Stimulated activated naive B cell treated with anti-CD40 and anti-IgM and Interleukin-4, amounts not matched to agents 10 μg/mL and 1 μg/mL and 100 μg/mL, for 72 hours (primary cell): ENCODE measurements around the gene TMEM41B.
"Not testable (repeated sequence)": the region's sequence is repeated elsewhere in the genome, so short reads cannot be mapped to it uniquely, and the experiment has no call there.

Experiments
- ATAC-seq, 2 donors: fragments of 150-1000 bp; cut with Tn5 transposase; replicated peaks; 2 replicates each; pipeline ENCODE4 v1.10.0; 2021; ENCODE audit warnings: moderate library complexity in 1 of 2
- DNase-seq: peaks from one replicate; pipeline ENCODE4 v3.0.0; 2021
- H3K27ac Mint-ChIP-seq: one replicate; pipeline ENCODE4 v1.8.0; 2022; ENCODE audit warnings: mild to moderate bottlenecking, mixed read lengths
- H3K27me3 Mint-ChIP-seq, 2 donors: one replicate each; pipeline ENCODE4 v1.8.0; 2022; ENCODE audit warnings: mixed read lengths in 2 of 2
- H3K36me3 Mint-ChIP-seq, 2 donors: one replicate each; pipeline ENCODE4 v1.8.0; 2022; ENCODE audit warnings: mixed read lengths in 2 of 2, mild to moderate bottlenecking in 1 of 2
- H3K4me1 Mint-ChIP-seq, 2 donors: one replicate each; pipeline ENCODE4 v1.8.0; 2022; ENCODE audit warnings: mixed read lengths in 2 of 2, mild to moderate bottlenecking in 1 of 2
- H3K4me3 Mint-ChIP-seq, 2 donors: one replicate each; pipeline ENCODE4 v1.8.0; 2022; ENCODE audit warnings: mild to moderate bottlenecking in 2 of 2, mixed read lengths in 2 of 2, moderate library complexity in 1 of 2
- H3K9me3 Mint-ChIP-seq, 2 donors: one replicate each; pipeline ENCODE4 v1.8.0; 2022; ENCODE audit warnings: mixed read lengths in 2 of 2, mild to moderate bottlenecking in 1 of 2

TMEM41B gene, protein sequence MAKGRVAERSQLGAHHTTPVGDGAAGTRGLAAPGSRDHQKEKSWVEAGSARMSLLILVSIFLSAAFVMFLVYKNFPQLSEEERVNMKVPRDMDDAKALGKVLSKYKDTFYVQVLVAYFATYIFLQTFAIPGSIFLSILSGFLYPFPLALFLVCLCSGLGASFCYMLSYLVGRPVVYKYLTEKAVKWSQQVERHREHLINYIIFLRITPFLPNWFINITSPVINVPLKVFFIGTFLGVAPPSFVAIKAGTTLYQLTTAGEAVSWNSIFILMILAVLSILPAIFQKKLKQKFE

DNA sequence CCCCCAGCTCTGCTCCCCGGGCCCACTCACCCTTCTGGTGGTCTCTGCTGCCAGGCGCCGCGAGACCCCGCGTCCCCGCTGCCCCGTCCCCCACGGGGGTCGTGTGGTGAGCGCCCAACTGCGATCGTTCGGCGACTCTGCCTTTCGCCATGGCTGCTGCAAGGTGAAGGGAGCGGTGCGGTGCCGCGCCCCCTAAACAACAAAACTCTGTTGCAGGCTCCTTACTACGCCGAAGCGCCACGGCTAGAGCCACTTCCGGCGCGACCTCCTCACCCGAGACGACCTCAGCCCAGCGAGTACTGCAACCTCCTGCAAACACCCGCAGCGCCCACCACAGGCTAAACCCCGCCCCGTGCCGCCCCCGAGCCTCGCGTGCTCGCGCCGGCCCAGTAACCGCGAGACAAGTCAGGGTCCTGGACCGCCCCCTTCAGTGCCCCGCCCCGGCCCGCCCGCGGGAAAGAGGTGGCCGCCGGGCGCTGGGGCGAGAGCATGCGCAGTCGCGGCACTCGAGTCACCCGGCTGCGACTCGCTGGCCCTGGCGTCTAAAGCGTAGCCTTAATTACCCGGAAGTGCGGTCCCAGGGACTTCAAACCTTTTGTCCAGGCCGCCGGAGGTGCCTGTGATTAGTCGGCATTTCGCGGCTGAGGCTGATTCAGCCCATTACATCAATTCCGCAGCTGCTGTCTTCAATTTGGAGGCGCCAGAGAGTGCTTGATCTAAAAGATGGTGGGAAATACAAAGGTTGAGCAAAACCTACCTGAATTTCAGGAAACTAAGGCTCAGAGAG, at the start of gene TMEM41B:
Gene TMEM41B, minus strand, starts transcription at position 303 of the 787 bp plus-strand sequence. Its CDS starts 152 bp downstream, at position 151.
- Mint-ChIP-seq H3K9me3 (no peaks in the 10 kb centered on the region), H3K4me3 (peak within 1 kb of the TSS; percentile 97 to 98), H3K27ac (peak within 1 kb of the TSS; percentile 99), H3K36me3 (peaks cover 9 to 16% of the 10 kb centered on the region in 2 donors), H3K27me3 (peaks cover 0 to 4% of the 10 kb centered on the region in 2 donors), H3K4me1 (peaks cover 29 to 35% of the 10 kb centered on the region in 2 donors)
- peak; percentile 100 for DNase-seq
- peak; percentile 97 to 98 for ATAC-seq

DNA sequence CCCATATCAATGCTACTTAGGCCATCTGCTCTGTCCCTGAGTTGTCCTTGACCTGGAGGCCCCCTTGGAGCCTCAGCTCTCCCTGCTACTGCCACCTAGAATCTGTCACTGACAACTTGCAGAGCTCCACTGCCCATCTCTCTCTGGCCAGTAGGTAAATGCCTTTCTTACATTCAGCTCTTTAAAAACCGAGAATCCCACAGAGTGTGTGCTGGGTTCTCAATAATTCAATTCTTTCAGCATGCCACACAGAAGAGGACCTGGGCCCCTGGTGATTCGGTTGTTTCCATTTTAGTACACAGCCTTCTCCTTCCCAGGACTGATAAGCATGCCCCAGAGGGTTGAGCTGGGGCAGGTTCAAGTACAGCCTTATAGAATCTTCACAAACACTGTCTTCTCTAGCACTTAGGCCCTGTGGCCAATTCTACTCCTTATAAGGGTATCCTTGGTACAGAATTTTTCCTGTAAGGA, 48.0 kb upstream of the TMEM41B start:
- Mint-ChIP-seq H3K9me3 (no peaks in the 10 kb centered on the region), H3K27me3 (no peaks in the 10 kb centered on the region), H3K27ac (no peak overlapping the region), H3K4me3 (no peak overlapping the region), H3K36me3 (no peaks in the 10 kb centered on the region), H3K4me1 (peaks cover 4 to 8% of the 10 kb centered on the region in 2 donors)
- no peak for DNase-seq
- no peak for ATAC-seq

DNA sequence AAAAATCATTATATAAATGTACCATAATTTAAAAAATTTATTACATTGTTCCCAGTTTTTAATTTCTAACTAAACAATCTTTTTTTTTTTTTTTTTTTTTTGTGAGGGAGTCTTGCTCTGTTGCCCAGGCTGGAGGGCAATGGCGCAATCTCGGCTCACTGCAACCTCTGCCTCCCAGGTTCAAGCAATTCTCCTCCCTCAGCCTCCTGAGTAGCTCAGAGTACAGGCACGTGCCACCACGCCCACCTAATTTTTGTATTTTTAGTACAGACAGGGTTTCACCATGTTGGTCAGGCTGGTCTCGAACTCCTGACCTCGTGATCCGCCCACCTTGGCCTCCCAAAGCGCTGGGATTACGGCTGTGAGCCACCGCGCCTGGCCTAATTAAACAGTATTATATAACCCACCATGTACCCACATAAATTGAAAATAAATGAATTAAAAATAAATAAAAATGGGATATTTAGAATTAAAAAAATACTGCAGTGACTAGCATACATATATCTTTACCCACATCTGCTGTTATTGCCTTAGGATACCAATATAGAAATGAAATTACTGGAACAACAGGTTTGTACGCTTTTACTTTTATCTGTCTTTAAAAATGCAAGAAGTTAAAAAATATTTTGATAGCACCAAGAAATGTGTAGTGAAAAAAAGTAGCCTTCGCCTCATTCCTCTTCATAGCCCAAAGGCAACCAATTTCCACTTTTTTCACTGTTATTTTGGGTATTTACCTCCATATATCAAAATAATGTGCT, 46.6 kb upstream of the TMEM41B start:
- H3K9me3 Mint-ChIP-seq, H3K4me1 Mint-ChIP-seq, H3K27ac Mint-ChIP-seq, ATAC-seq, H3K36me3 Mint-ChIP-seq, H3K27me3 Mint-ChIP-seq, H3K4me3 Mint-ChIP-seq, DNase-seq: not testable (repeated sequence)

DNA sequence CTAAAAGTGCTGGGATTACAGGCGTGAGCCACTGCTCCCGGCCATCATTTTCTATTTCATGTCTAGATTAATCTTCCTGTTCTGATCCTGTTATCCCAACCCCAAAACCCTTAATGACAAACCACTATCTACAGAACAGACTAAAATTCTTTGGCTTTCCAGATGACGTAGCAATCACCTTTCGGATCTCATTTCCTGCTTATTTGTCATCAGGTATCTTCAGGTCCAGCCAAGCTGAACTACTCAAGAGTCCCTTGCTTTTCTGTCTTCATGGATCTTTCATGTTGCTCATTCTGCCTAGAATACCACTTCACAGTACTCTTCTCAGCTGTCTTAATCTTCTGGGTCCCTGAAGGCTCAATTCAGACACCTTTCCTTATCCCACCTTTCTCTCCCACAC, 42.6 kb upstream of the TMEM41B start:
- DNase-seq (no peak), ATAC-seq (no peak)
- no peaks in the 10 kb centered on the region for H3K36me3 Mint-ChIP-seq
- no peak overlapping the region for H3K27ac Mint-ChIP-seq
- H3K9me3 Mint-ChIP-seq, result no peaks in the 10 kb centered on the region
- no peaks in the 10 kb centered on the region for H3K27me3 Mint-ChIP-seq
- H3K4me1 Mint-ChIP-seq, result peaks cover 0 to 4% of the 10 kb centered on the region in 2 donors
- H3K4me3 Mint-ChIP-seq, result no peak overlapping the region

DNA sequence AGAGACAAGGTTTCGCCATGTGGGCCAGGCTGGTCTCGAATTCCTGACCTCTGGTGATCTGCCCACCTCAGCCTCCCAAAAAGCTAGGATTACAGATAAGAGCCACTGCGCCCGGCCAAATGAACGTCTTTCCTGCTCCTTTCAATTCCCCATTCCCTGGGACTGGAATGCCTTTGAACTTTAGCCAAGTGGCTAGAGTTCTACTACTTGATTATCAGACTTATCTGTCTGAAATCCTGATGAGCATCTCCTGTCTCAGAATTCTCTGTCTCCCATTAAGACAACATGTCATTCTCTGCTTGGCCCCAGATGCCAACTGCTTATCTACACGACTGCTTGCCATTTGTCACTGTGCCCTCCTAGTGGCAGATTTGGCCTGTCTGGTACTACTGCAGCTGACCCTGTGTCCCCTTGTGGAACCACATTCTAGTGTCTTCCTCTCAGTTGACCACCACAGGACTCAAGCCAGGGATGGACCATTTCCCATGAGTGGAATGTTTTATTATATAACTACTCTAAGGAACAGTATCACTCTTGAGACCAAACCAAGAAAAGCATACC, 37.0 kb upstream of the TMEM41B start:
- H3K4me1 Mint-ChIP-seq, result no peaks in the 10 kb centered on the region
- DNase-seq (no peak), ATAC-seq (no peak)
- no peak overlapping the region for H3K27ac Mint-ChIP-seq
- H3K4me3 Mint-ChIP-seq, result no peak overlapping the region
- no peaks in the 10 kb centered on the region for H3K9me3 Mint-ChIP-seq
- H3K27me3 Mint-ChIP-seq, result peaks cover 0 to 18% of the 10 kb centered on the region in 2 donors
- no peaks in the 10 kb centered on the region for H3K36me3 Mint-ChIP-seq

DNA sequence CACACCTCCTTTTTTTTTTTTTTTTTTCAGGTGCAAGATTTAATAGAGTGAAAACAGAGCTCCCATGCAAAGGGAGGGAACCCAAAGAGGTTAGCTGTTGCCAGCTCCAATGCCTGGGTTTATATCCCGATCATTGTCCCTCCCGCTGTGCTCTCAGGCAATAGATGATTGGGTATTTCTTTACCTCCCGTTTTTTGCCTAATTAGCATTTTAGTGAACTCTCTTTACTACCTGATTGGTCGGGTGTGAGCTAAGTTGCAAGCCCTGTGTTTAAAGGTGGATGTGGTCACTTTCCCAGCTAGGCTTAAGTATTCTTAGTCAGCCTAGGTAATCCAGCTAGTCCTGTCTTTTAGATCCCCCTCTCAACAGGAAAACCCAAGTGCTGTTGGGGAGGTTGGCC, 33.4 kb upstream of the TMEM41B start:
- H3K4me1 Mint-ChIP-seq, H3K27ac Mint-ChIP-seq, H3K9me3 Mint-ChIP-seq, H3K36me3 Mint-ChIP-seq, ATAC-seq, DNase-seq, H3K4me3 Mint-ChIP-seq: not testable (repeated sequence)
- peaks cover 0 to 18% of the 10 kb centered on the region in 2 donors for H3K27me3 Mint-ChIP-seq

DNA sequence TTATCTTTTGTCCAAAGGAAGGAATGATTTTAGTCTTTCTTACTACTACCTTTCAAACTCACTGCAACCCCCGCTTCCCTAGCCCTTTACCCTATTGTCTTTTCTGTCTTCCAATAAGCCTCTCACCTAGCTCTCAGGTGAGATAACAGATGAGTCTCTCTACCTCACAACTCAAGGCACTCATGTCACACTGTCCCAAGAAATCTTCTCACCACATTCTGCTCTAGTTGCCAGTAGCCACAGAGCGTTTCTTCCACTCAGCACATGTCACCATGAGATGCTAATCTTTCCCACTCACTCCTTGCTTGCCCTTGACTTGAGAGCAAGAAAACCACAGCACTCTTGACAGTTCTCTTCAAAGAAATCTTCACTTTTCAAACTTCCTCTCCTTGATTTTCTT, 32.7 kb upstream of the TMEM41B start:
- Mint-ChIP-seq H3K36me3 (no peaks in the 10 kb centered on the region), H3K4me1 (no peaks in the 10 kb centered on the region), H3K4me3 (no peak overlapping the region), H3K27ac (no peak overlapping the region), H3K27me3 (peaks cover 0 to 18% of the 10 kb centered on the region in 2 donors), H3K9me3 (no peaks in the 10 kb centered on the region)
- DNase-seq, result no peak
- no peak for ATAC-seq

DNA sequence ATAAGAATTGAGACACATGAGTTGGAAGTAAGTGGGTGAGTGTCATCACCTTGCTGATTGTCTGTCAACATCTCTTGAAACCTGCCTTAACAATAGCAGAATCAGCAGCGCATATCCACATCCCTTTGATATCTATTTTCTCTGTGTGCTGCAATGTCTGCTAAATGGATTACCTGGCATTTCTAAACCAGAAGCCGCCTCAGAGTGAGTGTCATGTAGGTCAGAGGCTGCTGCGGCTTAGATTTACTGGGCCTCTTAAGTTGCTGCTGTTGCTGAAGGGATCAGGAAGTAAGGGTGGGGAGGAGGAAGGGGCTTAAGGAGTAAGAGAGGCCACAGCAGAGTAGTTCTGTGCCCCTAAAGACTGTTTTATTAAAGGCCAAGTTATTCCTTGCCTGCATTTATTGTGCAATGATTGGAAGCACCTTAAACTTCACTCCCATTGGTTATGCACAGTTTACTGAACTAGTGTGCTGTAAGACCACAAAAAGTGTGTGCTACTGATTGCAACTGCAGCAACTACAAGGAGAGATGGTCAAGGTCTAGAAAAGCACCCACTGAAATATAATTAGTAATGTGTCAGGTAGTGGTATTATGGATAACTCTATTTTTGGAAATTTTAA, 29.8 kb upstream of the TMEM41B start:
- H3K27me3 Mint-ChIP-seq, result peaks cover 0 to 7% of the 10 kb centered on the region in 2 donors
- no peak for DNase-seq
- H3K4me1 Mint-ChIP-seq, result no peaks in the 10 kb centered on the region
- H3K36me3 Mint-ChIP-seq, result no peaks in the 10 kb centered on the region
- no peaks in the 10 kb centered on the region for H3K9me3 Mint-ChIP-seq
- H3K4me3 Mint-ChIP-seq, result no peak overlapping the region
- H3K27ac Mint-ChIP-seq, result no peak overlapping the region
- no peak for ATAC-seq

DNA sequence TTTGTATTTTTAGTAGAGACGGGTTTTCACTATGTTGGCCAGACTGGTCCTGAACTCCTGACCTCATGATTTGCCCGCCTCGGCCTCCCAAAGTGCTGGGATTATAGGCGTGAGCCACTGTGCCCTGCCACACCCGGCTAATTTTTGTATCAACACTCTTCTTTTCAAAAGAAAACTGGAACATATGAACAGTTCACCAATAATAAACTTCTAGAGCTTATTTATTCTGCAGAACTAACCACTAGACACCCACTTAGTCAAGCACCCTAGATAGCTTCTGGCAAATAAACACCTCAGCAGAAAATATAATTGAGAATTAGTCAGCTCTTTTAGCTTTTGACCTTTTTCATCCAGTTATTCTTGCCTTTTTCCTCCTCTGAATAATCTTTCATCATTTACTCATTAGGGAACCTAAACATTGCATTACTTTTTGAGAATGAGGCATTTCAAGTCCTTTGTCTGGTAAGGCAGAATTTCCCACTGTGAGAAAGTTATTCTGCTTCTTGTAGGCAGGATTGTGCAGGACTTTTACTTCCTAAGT, 27.3 kb upstream of the TMEM41B start:
- H3K4me1 Mint-ChIP-seq, result no peaks in the 10 kb centered on the region
- H3K4me3 Mint-ChIP-seq, result no peak overlapping the region
- ATAC-seq (no peak), DNase-seq (no peak)
- no peaks in the 10 kb centered on the region for H3K36me3 Mint-ChIP-seq
- no peaks in the 10 kb centered on the region for H3K9me3 Mint-ChIP-seq
- H3K27ac Mint-ChIP-seq, result no peak overlapping the region
- no peaks in the 10 kb centered on the region for H3K27me3 Mint-ChIP-seq

DNA sequence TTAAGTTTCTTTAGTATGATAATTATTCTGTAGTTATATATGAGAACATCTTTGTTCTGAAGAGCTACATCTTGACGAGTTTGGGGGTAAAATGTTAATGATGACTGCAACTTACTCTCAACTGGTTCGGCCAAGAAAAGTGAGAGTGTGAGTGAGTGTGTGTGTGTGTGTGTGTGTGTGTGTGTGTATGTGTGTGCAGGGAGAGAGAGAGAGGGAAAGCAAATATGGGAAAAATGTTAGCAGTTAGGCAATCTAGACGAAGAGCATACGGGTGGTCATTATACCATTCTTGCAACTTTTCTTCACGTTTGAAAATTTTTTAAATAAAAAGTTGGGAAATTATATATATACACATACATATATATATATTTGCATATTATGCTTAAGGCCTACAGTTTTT, 18.3 kb upstream of the TMEM41B start:
- DNase-seq (no peak), ATAC-seq (no peak)
- Mint-ChIP-seq H3K4me1 (peaks cover 0 to 1% of the 10 kb centered on the region in 2 donors), H3K36me3 (no peaks in the 10 kb centered on the region), H3K4me3 (no peak overlapping the region), H3K9me3 (no peaks in the 10 kb centered on the region), H3K27me3 (no peaks in the 10 kb centered on the region), H3K27ac (no peak overlapping the region)

DNA sequence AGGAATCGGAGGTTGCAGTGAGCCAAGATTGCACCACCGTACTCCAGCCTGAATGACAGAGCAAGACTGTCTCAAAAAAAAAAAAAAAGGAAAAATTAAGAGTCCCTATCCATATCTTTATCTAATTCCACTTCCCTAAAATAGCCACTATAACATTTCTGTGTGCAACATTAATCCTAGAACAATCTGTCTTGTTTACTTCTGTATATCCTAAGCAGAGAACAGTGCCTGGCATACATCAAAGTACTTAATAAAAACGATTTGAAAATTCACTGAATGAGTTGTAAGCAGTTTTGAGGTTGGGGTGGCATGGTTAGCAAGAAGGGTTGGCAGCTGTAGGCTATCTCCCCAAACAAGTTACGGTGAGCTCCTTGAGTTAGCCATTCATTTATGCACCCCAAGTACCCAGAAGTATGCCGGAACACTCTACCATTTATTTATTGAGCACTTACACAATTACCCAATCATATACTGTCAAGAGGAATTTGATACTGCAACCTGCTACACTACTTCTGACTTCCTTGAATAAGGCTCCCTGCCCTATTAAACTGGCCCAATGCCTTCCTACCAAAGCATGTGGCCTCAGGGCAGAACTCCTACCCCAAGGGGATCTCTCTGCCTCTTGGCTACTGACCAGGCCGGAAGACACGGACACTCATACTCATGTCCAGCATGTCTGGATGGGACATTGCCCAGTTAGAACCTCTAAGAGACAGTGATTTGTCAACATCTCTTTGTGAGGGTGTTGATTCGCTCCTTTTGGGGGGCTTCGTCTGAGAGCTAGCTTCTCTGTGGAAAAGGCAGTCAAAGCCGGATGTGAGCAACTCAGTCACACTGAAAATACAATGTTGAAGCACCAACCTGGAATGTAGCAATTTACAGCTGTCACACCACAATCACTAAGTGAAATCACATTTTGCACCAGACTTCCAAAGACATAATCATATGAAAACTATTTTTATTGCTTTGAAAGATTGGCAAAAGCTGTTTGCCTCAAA, 16.3 kb upstream of the TMEM41B start:
- no peaks in the 10 kb centered on the region for H3K27me3 Mint-ChIP-seq
- H3K9me3 Mint-ChIP-seq, result no peaks in the 10 kb centered on the region
- H3K4me3 Mint-ChIP-seq, result no peak overlapping the region
- H3K36me3 Mint-ChIP-seq, result no peaks in the 10 kb centered on the region
- ATAC-seq (no peak), DNase-seq (no peak)
- peaks cover 0 to 1% of the 10 kb centered on the region in 2 donors for H3K4me1 Mint-ChIP-seq
- H3K27ac Mint-ChIP-seq, result no peak overlapping the region

DNA sequence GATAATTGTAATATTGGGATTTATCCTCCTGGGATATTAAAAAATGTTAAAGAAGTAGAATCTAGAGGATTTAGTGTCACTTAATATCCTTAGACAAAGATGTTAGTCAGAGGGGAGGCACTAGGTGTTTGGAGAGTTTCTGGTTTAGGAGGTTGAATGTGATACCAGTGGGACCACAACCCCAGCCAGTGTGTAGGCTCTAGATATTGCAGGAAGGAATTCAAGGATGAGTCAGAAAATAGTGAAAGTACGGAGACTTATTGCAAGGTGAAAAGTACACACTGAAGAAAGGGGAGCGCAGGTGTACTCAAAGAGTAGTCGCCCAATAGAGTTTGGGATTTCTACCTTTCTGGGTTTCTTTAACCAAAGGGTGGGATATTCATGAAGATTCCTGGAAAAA, 5.7 kb upstream of the TMEM41B start:
- ATAC-seq, result no peak
- no peak overlapping the region for H3K4me3 Mint-ChIP-seq
- DNase-seq, result no peak
- no peak overlapping the region for H3K27ac Mint-ChIP-seq
- H3K9me3 Mint-ChIP-seq, result no peaks in the 10 kb centered on the region
- peaks cover 6 to 13% of the 10 kb centered on the region in 2 donors for H3K27me3 Mint-ChIP-seq
- peaks cover 3 to 6% of the 10 kb centered on the region in 2 donors for H3K4me1 Mint-ChIP-seq
- H3K36me3 Mint-ChIP-seq, result no peaks in the 10 kb centered on the region
